Breast epithelium (tissue), 4 donors: ENCODE results near the gene KRT3. TPM values are rescaled to one million over a fixed set of nuclear protein-coding genes. Genes with fewer than 3 reads are reported as not detected.

Experiments
- DNase-seq, 2 donors: peaks; one replicate each; pipeline ENCODE4 v3.0.0-alpha.2; 2019; ENCODE audit warnings: low spot score in 2 of 2
- H3K27ac ChIP-seq, 2 donors: fragments of 200-600 bp; sonication (generic) in 1 of 2; one replicate each; pipeline ENCODE4 v1.5.1; 2016 to 2019; ENCODE audit warnings: mild to moderate bottlenecking in 1 of 2
- H3K27me3 ChIP-seq, 2 donors: fragments of 200-600 bp; sonication (generic) in 1 of 2; one replicate each; pipeline versions ENCODE4 v1.5.1 to v1.6.0; 2017 to 2019; ENCODE audit warnings: control low read depth in 1 of 2, mild to moderate bottlenecking in 1 of 2
- H3K36me3 ChIP-seq: fragments of 200-600 bp; one replicate; pipeline ENCODE4 v1.5.1; 2019
- H3K4me1 ChIP-seq, 2 donors: fragments of 200-600 bp; sonication (generic); one replicate each; pipeline ENCODE4 v1.5.1; 2016 to 2019; ENCODE audit warnings: control low read depth in 1 of 2
- H3K4me3 ChIP-seq, 3 donors: fragments of 200-600 bp; sonication (generic); 1 replicate in 2 of 3; 2 replicates in 1 of 3; pipeline ENCODE4 v1.5.1; 2016 to 2019; ENCODE audit warnings: mild to moderate bottlenecking in 3 of 3, moderate library complexity in 2 of 3
- H3K9me3 ChIP-seq, 2 donors: fragments of 200-600 bp; sonication (generic) in 1 of 2; one replicate each; pipeline ENCODE4 v1.5.1; 2016 to 2019; ENCODE audit warnings: control low read depth in 1 of 2
- CTCF ChIP-seq, 3 donors: fragments of 450-650 bp; IDR thresholded peaks; one replicate each; pipeline ENCODE4 v1.5.1; 2016 to 2017; ENCODE audit warnings: antibody characterized with exemption in 3 of 3, mild to moderate bottlenecking in 3 of 3, moderate library complexity in 3 of 3
- POLR2A ChIP-seq: fragments of 450-650 bp; IDR thresholded peaks from one replicate; pipeline ENCODE4 v1.6.1; 2016; ENCODE audit warnings: antibody characterized with exemption, mild to moderate bottlenecking, moderate library complexity
- POLR2AphosphoS5 ChIP-seq, 3 donors: sonication (generic); formaldehyde crosslinking; IDR thresholded peaks; one replicate each; pipeline ENCODE4 v1.6.1; 2017; ENCODE audit warnings: antibody characterized with exemption in 3 of 3
- intact Hi-C: fragments of 100-400 bp; cut with DNase I; formaldehyde crosslinking; loops from one replicate; pipeline ENCODE4 v1.15.1; 2023; ENCODE audit warnings: low total_unique reads
- total RNA-seq, 3 donors: library from RNA; depleted of rRNA; stranded (reverse); fragments of >200 nt; gene quantifications; one replicate each; pipeline ENCODE4 v1.1.0, GENCODE V29; 2016

KRT3 gene
- total RNA-seq, 3 donors from 2014 or later = not detected

- intact Hi-C loops = no loop called here
- H3K27ac ChIP-seq = no peak overlapping the region
- H3K9me3 ChIP-seq = no peaks in the 10 kb centered on the region
- no peaks in the 10 kb centered on the region for H3K36me3 ChIP-seq
- H3K4me1 ChIP-seq = no peaks in the 10 kb centered on the region
- peak in 1 of 2 donors; percentile 9 for DNase-seq
- no peak for TF ChIP-seq CTCF (IDR thresholded peaks at IDR 0.05)
- TF ChIP-seq POLR2AphosphoS5 (IDR thresholded peaks at IDR 0.05) = no peak
- no peak for TF ChIP-seq POLR2A
- no peaks in the 10 kb centered on the region for H3K27me3 ChIP-seq
- no peak overlapping the region for H3K4me3 ChIP-seq
Measured at GRCh38 chr12:52835271-52836041, 39.5 kb upstream of the KRT3 start.

- no peak overlapping the region for H3K4me3 ChIP-seq
- H3K27me3 ChIP-seq = no peaks in the 10 kb centered on the region
- no peak for TF ChIP-seq POLR2A
- TF ChIP-seq CTCF (IDR thresholded peaks at IDR 0.05) = no peak
- no peak for TF ChIP-seq POLR2AphosphoS5 (IDR thresholded peaks at IDR 0.05)
- DNase-seq = no peak
- no peaks in the 10 kb centered on the region for H3K36me3 ChIP-seq
- intact Hi-C loops = no loop called here
- H3K4me1 ChIP-seq = no peaks in the 10 kb centered on the region
- no peaks in the 10 kb centered on the region for H3K9me3 ChIP-seq
- no peak overlapping the region for H3K27ac ChIP-seq
Measured at GRCh38 chr12:52834727-52835001, 38.7 kb upstream of the KRT3 start.

GRCh38 chr12:52833922-52834726 lies 38.2 kb upstream of the KRT3 start, which contains the start of gene KRT79:
TSS of gene KRT79 (minus strand) at chr12:52834311. CDS start at chr12:52834260, 51 bp downstream.
- TF ChIP-seq POLR2A (no peak), POLR2AphosphoS5 (IDR thresholded peaks at IDR 0.05) (no peak), CTCF (IDR thresholded peaks at IDR 0.05) (no peak)
- Histone ChIP-seq H3K36me3 (no peaks in the 10 kb centered on the region), H3K27ac (no peak within 1 kb of the TSS), H3K4me3 (no peak within 1 kb of the TSS), H3K4me1 (no peaks in the 10 kb centered on the region), H3K9me3 (no peaks in the 10 kb centered on the region), H3K27me3 (no peaks in the 10 kb centered on the region)
- intact Hi-C loops = no loop called here
- DNase-seq = peak in 1 of 2 donors; percentile 42

- TF ChIP-seq CTCF (IDR thresholded peaks at IDR 0.05) = no peak
- TF ChIP-seq POLR2A = no peak
- TF ChIP-seq POLR2AphosphoS5 (IDR thresholded peaks at IDR 0.05) = no peak
- DNase-seq = peak in 1 of 2 donors; percentile 36
- no peaks in the 10 kb centered on the region for H3K27me3 ChIP-seq
- no peaks in the 10 kb centered on the region for H3K4me1 ChIP-seq
- H3K9me3 ChIP-seq = no peaks in the 10 kb centered on the region
- no peaks in the 10 kb centered on the region for H3K36me3 ChIP-seq
- intact Hi-C loops = no loop called here
- H3K27ac ChIP-seq = no peak overlapping the region
- no peak overlapping the region for H3K4me3 ChIP-seq
Measured at GRCh38 chr12:52832985-52833905, 37.3 kb upstream of the KRT3 start.
